HepG2 (cell line): ENCODE data around the gene DPH2. TPM values are rescaled to one million over a fixed set of nuclear protein-coding genes. Genes with fewer than 3 reads are reported as not detected.

Experiments used
- CBX5 ChIP-seq: sonication (generic); formaldehyde crosslinking; IDR thresholded peaks from 2 replicates; pipeline ENCODE4 v1.4.0; 2020; ENCODE audit warnings: missing genetic modification reagents, borderline replicate concordance
- ERF ChIP-seq: IDR thresholded peaks from 2 replicates; pipeline ENCODE4 v1.6.1; 2018; ENCODE audit warnings: missing biosample characterization, missing genetic modification reagents
- FOXP1 ChIP-seq, 2 experiments: fragments of 450-650 bp in 1 of 2; IDR thresholded peaks; 2 replicates each; pipeline ENCODE4 v1.6.1; 2017 to 2018; ENCODE audit warnings: antibody characterized with exemption in 1 of 2
- HOXA3 ChIP-seq: sonication (generic); formaldehyde crosslinking; IDR thresholded peaks from 2 replicates; pipeline ENCODE4 v1.5.0; 2020; ENCODE audit warnings: missing genetic modification reagents
- IRF2 ChIP-seq: IDR thresholded peaks from 2 replicates; pipeline ENCODE4 v1.6.1; 2018; ENCODE audit warnings: missing genetic modification reagents, missing compliant biosample characterization
- MYC ChIP-seq: sonication (generic); formaldehyde crosslinking; IDR thresholded peaks from 2 replicates; pipeline ENCODE4 v1.9.0; 2021; ENCODE audit warnings: missing genetic modification reagents, borderline replicate concordance
- YEATS4 ChIP-seq: sonication (generic); formaldehyde crosslinking; IDR thresholded peaks from 2 replicates; pipeline ENCODE4 v1.4.0; 2020; ENCODE audit warnings: missing genetic modification reagents, borderline replicate concordance
- YY1 ChIP-seq: IDR thresholded peaks from 2 replicates; pipeline ENCODE4 v1.6.1; 2011; ENCODE audit warnings: low read length, low read depth, moderate library complexity, mild to moderate bottlenecking; ENCODE audit not compliant: insufficient read depth, insufficient replicate concordance
- ZBTB7B ChIP-seq: sonication (generic); formaldehyde crosslinking; IDR thresholded peaks from 2 replicates; pipeline ENCODE4 v1.4.0; 2020; ENCODE audit warnings: missing genetic modification reagents
- ZFX ChIP-seq: sonication (generic); formaldehyde crosslinking; IDR thresholded peaks from 2 replicates; pipeline ENCODE4 v1.4.0; 2020; ENCODE audit warnings: mild to moderate bottlenecking, low read depth, missing genetic modification reagents, moderate library complexity
- ZFY ChIP-seq: sonication (generic); formaldehyde crosslinking; IDR thresholded peaks from 2 replicates; pipeline ENCODE4 v1.4.0; 2020; ENCODE audit warnings: missing genetic modification reagents
- ZIK1 ChIP-seq: sonication (generic); formaldehyde crosslinking; IDR thresholded peaks from 2 replicates; pipeline ENCODE4 v1.5.0; 2020; ENCODE audit warnings: mild to moderate bottlenecking, low read depth, missing genetic modification reagents, borderline replicate concordance
- ZKSCAN8 ChIP-seq: IDR thresholded peaks from 2 replicates; pipeline ENCODE4 v1.6.1; 2016; ENCODE audit warnings: borderline replicate concordance, missing genetic modification reagents, missing compliant biosample characterization
- ZNF891 ChIP-seq: sonication (generic); formaldehyde crosslinking; IDR thresholded peaks from 2 replicates; pipeline ENCODE4 v1.5.0; 2020; ENCODE audit warnings: mild to moderate bottlenecking, missing genetic modification reagents
- ZSCAN20 ChIP-seq: sonication (generic); formaldehyde crosslinking; IDR thresholded peaks from 2 replicates; pipeline ENCODE4 v1.4.0; 2020; ENCODE audit warnings: missing genetic modification reagents, mild to moderate bottlenecking, borderline replicate concordance
- ZSCAN25 ChIP-seq: sonication (generic); formaldehyde crosslinking; IDR thresholded peaks from 2 replicates; pipeline ENCODE4 v1.8.0; 2022; ENCODE audit warnings: mild to moderate bottlenecking, missing genetic modification reagents
- polyA plus RNA-seq, 8 experiments: library from polyadenylated mRNA; depleted of rRNA in 3 of 8; stranded (reverse) in 7 of 8; unstranded in 1 of 8; fragments of >200 nt; fragmentation: Illumina TruSeq in 4 of 8; extraction: Trizol in 4 of 8; gene quantifications; 2 replicates each; pipeline versions ENCODE4 v1.2.1 to v1.2.3, GENCODE V29; 2011 to 2016; ENCODE audit warnings: low read depth in 4 of 8, missing spikeins in 1 of 8, mixed read lengths in 1 of 8; ENCODE audit not compliant: insufficient read depth in 1 of 8
- total RNA-seq, 5 experiments: library from RNA; depleted of rRNA; stranded (reverse); fragments of >200 nt; fragmentation: Illumina TruSeq; extraction: Trizol; gene quantifications; 2 replicates each; pipeline ENCODE4 v1.2.3, GENCODE V29; 2016; ENCODE audit warnings: low read depth in 1 of 5
- TF ChIP-seq, protein P1 (sequence below): IDR thresholded peaks from 2 replicates; pipeline ENCODE4 v1.6.1; 2016; ENCODE audit warnings: mild to moderate bottlenecking, missing biosample characterization, missing genetic modification reagents
- TF ChIP-seq, protein P2 (sequence below): IDR thresholded peaks from 2 replicates; pipeline ENCODE4 v1.6.1; 2012; ENCODE audit warnings: inconsistent platforms
- TF ChIP-seq, protein P3 (sequence below): sonication (generic); formaldehyde crosslinking; IDR thresholded peaks from 2 replicates; pipeline ENCODE4 v1.5.1; 2020; ENCODE audit warnings: missing genetic modification reagents, mild to moderate bottlenecking, borderline replicate concordance
- TF ChIP-seq, protein P4 (sequence below): sonication (generic); formaldehyde crosslinking; IDR thresholded peaks from 2 replicates; pipeline ENCODE4 v1.4.0; 2020; ENCODE audit warnings: mild to moderate bottlenecking, missing genetic modification reagents
- TF ChIP-seq, protein P5 (sequence below): sonication (generic); formaldehyde crosslinking; IDR thresholded peaks from 2 replicates; pipeline ENCODE4 v1.5.0; 2020; ENCODE audit warnings: mild to moderate bottlenecking, missing genetic modification reagents, moderate library complexity
- TF ChIP-seq, protein P6 (sequence below): sonication (generic); formaldehyde crosslinking; IDR thresholded peaks from 2 replicates; pipeline ENCODE4 v1.4.0; 2020; ENCODE audit warnings: missing genetic modification reagents, low read depth, mild to moderate bottlenecking, borderline replicate concordance
- TF ChIP-seq, protein P7 (sequence below): sonication (generic); formaldehyde crosslinking; IDR thresholded peaks from 2 replicates; pipeline ENCODE4 v1.5.1; 2020; ENCODE audit warnings: mild to moderate bottlenecking, missing genetic modification reagents, borderline replicate concordance

The DPH2 gene
- total and polyA plus RNA-seq, 2 of the 13 experiments (the other 11 are each of a cell fraction or from before 2014, with no cell fraction given) = 32.2 to 38.3 TPM

DNA sequence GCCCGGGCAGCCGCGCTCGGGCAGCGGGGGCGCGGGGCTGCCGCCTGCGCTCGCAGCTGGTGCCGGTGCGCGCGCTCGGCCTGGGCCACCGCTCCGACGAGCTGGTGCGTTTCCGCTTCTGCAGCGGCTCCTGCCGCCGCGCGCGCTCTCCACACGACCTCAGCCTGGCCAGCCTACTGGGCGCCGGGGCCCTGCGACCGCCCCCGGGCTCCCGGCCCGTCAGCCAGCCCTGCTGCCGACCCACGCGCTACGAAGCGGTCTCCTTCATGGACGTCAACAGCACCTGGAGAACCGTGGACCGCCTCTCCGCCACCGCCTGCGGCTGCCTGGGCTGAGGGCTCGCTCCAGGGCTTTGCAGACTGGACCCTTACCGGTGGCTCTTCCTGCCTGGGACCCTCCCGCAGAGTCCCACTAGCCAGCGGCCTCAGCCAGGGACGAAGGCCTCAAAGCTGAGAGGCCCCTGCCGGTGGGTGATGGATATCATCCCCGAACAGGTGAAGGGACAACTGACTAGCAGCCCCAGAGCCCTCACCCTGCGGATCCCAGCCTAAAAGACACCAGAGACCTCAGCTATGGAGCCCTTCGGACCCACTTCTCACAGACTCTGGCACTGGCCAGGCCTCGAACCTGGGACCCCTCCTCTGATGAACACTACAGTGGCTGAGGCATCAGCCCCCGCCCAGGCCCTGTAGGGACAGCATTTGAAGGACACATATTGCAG lies 33.2 kb upstream of the DPH2 start (continued):
- TF ChIP-seq, protein P1, sequence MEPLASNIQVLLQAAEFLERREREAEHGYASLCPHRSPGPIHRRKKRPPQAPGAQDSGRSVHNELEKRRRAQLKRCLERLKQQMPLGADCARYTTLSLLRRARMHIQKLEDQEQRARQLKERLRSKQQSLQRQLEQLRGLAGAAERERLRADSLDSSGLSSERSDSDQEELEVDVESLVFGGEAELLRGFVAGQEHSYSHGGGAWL (CRISPR knock-in tag) = peak; percentile 32; the same call in 1 of the 2 replicates
- TF ChIP-seq IRF2 (CRISPR knock-in tag) = 0 out of 2 replicates have a peak, but pooled peaks have one; percentile 26
- TF ChIP-seq ERF = no peak
- peak; percentile 3 for TF ChIP-seq YY1
- TF ChIP-seq ZIK1 (CRISPR knock-in tag) = no peak; the same call in 1 of the 2 replicates
- peak; percentile 71; the same call in 1 of the 2 replicates for TF ChIP-seq ZSCAN20
- peak; percentile 57; the same call in 1 of the 2 replicates for TF ChIP-seq YEATS4 (CRISPR knock-in tag)
- TF ChIP-seq ZFX (CRISPR knock-in tag) = peak; percentile 90
- TF ChIP-seq ZFY (CRISPR knock-in tag) = peak; percentile 83
- TF ChIP-seq, protein P2, sequence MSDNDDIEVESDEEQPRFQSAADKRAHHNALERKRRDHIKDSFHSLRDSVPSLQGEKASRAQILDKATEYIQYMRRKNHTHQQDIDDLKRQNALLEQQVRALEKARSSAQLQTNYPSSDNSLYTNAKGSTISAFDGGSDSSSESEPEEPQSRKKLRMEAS = peak; percentile 15; the same call in 1 of the 2 replicates
- TF ChIP-seq HOXA3 (CRISPR knock-in tag) = peak; percentile 64
- TF ChIP-seq, protein P3, sequence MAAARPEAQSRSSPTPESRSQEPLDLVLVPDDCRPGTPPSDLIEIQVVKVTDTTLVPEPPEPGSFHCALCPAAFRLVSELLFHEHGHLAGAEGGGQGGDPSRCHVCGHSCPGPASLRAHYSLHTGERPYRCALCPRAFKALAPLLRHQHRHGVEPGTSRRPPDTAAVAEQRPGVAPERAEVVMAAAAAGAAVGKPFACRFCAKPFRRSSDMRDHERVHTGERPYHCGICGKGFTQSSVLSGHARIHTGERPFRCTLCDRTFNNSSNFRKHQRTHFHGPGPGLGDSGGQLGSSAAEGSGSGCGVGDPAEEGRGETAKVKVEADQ (CRISPR knock-in tag) = no peak
- TF ChIP-seq, protein P4, sequence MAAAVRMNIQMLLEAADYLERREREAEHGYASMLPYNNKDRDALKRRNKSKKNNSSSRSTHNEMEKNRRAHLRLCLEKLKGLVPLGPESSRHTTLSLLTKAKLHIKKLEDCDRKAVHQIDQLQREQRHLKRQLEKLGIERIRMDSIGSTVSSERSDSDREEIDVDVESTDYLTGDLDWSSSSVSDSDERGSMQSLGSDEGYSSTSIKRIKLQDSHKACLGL (CRISPR knock-in tag) = peak; percentile 48; the same call in 1 of the 2 replicates
- TF ChIP-seq CBX5 (CRISPR knock-in tag) = peak; percentile 37; the same call in 1 of the 2 replicates
- peak; percentile 85 for TF ChIP-seq ZNF891
- no peak for TF ChIP-seq ZKSCAN8 (CRISPR knock-in tag)
- TF ChIP-seq, protein P5, sequence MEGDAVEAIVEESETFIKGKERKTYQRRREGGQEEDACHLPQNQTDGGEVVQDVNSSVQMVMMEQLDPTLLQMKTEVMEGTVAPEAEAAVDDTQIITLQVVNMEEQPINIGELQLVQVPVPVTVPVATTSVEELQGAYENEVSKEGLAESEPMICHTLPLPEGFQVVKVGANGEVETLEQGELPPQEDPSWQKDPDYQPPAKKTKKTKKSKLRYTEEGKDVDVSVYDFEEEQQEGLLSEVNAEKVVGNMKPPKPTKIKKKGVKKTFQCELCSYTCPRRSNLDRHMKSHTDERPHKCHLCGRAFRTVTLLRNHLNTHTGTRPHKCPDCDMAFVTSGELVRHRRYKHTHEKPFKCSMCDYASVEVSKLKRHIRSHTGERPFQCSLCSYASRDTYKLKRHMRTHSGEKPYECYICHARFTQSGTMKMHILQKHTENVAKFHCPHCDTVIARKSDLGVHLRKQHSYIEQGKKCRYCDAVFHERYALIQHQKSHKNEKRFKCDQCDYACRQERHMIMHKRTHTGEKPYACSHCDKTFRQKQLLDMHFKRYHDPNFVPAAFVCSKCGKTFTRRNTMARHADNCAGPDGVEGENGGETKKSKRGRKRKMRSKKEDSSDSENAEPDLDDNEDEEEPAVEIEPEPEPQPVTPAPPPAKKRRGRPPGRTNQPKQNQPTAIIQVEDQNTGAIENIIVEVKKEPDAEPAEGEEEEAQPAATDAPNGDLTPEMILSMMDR (CRISPR knock-in tag) = peak; percentile 51
- TF ChIP-seq, protein P6, sequence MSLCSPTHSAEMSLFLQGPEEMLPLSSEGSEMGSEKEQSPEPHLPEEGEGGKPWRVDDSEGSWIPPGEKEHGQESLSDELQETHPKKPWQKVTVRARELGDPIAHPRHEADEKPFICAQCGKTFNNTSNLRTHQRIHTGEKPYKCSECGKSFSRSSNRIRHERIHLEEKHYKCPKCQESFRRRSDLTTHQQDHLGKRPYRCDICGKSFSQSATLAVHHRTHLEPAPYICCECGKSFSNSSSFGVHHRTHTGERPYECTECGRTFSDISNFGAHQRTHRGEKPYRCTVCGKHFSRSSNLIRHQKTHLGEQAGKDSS (CRISPR knock-in tag) = 0 out of 2 replicates have a peak, but pooled peaks have one; percentile 23
- TF ChIP-seq FOXP1 (IDR thresholded peaks at IDR 0.05) = no peak
- TF ChIP-seq FOXP1 (CRISPR knock-in tag; IDR thresholded peaks at IDR 0.05) = no peak
- TF ChIP-seq, protein P7, sequence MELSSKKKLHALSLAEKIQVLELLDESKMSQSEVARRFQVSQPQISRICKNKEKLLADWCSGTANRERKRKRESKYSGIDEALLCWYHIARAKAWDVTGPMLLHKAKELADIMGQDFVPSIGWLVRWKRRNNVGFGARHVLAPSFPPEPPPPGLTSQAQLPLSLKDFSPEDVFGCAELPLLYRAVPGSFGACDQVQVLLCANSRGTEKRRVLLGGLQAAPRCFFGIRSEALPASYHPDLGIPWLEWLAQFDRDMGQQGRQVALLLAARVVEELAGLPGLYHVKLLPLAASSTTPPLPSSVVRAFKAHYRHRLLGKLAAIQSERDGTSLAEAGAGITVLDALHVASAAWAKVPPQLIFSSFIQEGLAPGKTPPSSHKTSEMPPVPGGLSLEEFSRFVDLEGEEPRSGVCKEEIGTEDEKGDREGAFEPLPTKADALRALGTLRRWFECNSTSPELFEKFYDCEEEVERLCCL (CRISPR knock-in tag) = 0 out of 2 replicates have a peak, but pooled peaks have one; percentile 39
- TF ChIP-seq ZBTB7B (CRISPR knock-in tag) = peak; percentile 61; the same call in 1 of the 2 replicates
- no peak for TF ChIP-seq MYC
- peak; percentile 19 for TF ChIP-seq ZSCAN25
